ENCODE data around the gene ZBTB7C. TPM values are rescaled to one million over a fixed set of nuclear protein-coding genes. Genes with fewer than 3 reads are reported as not detected.

ZBTB7C gene
- total and polyA plus RNA-seq, 9 of the 15 experiments (the other 6 are each of a cell fraction or from before 2014, with no cell fraction given): not detected

DNA sequence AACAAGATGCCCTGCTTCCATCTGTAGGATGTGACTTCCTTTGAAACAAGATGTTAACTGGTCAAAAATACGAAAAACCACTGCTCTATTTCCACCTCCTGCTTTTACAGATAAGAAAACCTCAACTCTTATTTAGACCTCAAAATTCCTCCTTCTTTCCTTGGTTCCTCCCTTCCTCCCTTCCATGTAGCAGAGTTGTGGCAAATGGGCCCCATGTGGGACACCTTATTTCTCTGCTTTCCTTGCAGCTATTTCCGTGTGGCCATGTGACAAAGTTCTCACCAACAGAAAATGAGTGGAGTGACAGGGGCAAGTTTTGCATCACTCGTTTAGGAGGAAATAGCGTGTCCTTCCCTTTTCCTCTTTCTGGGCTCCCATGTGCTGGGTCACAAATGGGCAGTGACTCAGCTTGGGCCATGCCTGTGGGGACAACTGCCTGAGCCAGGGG lies 409.4 kb downstream of the ZBTB7C start (continued):
- TF ChIP-seq, protein P1, sequence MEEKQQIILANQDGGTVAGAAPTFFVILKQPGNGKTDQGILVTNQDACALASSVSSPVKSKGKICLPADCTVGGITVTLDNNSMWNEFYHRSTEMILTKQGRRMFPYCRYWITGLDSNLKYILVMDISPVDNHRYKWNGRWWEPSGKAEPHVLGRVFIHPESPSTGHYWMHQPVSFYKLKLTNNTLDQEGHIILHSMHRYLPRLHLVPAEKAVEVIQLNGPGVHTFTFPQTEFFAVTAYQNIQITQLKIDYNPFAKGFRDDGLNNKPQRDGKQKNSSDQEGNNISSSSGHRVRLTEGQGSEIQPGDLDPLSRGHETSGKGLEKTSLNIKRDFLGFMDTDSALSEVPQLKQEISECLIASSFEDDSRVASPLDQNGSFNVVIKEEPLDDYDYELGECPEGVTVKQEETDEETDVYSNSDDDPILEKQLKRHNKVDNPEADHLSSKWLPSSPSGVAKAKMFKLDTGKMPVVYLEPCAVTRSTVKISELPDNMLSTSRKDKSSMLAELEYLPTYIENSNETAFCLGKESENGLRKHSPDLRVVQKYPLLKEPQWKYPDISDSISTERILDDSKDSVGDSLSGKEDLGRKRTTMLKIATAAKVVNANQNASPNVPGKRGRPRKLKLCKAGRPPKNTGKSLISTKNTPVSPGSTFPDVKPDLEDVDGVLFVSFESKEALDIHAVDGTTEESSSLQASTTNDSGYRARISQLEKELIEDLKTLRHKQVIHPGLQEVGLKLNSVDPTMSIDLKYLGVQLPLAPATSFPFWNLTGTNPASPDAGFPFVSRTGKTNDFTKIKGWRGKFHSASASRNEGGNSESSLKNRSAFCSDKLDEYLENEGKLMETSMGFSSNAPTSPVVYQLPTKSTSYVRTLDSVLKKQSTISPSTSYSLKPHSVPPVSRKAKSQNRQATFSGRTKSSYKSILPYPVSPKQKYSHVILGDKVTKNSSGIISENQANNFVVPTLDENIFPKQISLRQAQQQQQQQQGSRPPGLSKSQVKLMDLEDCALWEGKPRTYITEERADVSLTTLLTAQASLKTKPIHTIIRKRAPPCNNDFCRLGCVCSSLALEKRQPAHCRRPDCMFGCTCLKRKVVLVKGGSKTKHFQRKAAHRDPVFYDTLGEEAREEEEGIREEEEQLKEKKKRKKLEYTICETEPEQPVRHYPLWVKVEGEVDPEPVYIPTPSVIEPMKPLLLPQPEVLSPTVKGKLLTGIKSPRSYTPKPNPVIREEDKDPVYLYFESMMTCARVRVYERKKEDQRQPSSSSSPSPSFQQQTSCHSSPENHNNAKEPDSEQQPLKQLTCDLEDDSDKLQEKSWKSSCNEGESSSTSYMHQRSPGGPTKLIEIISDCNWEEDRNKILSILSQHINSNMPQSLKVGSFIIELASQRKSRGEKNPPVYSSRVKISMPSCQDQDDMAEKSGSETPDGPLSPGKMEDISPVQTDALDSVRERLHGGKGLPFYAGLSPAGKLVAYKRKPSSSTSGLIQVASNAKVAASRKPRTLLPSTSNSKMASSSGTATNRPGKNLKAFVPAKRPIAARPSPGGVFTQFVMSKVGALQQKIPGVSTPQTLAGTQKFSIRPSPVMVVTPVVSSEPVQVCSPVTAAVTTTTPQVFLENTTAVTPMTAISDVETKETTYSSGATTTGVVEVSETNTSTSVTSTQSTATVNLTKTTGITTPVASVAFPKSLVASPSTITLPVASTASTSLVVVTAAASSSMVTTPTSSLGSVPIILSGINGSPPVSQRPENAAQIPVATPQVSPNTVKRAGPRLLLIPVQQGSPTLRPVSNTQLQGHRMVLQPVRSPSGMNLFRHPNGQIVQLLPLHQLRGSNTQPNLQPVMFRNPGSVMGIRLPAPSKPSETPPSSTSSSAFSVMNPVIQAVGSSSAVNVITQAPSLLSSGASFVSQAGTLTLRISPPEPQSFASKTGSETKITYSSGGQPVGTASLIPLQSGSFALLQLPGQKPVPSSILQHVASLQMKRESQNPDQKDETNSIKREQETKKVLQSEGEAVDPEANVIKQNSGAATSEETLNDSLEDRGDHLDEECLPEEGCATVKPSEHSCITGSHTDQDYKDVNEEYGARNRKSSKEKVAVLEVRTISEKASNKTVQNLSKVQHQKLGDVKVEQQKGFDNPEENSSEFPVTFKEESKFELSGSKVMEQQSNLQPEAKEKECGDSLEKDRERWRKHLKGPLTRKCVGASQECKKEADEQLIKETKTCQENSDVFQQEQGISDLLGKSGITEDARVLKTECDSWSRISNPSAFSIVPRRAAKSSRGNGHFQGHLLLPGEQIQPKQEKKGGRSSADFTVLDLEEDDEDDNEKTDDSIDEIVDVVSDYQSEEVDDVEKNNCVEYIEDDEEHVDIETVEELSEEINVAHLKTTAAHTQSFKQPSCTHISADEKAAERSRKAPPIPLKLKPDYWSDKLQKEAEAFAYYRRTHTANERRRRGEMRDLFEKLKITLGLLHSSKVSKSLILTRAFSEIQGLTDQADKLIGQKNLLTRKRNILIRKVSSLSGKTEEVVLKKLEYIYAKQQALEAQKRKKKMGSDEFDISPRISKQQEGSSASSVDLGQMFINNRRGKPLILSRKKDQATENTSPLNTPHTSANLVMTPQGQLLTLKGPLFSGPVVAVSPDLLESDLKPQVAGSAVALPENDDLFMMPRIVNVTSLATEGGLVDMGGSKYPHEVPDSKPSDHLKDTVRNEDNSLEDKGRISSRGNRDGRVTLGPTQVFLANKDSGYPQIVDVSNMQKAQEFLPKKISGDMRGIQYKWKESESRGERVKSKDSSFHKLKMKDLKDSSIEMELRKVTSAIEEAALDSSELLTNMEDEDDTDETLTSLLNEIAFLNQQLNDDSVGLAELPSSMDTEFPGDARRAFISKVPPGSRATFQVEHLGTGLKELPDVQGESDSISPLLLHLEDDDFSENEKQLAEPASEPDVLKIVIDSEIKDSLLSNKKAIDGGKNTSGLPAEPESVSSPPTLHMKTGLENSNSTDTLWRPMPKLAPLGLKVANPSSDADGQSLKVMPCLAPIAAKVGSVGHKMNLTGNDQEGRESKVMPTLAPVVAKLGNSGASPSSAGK (IDR thresholded peaks at IDR 0.05): peak; percentile 58
- TF ChIP-seq ATF7 (IDR thresholded peaks at IDR 0.05) (0 out of 2 replicates have a peak, but pooled peaks have one; percentile 18), ZNF134 (CRISPR knock-in tag; conservative IDR thresholded peaks at IDR 0.05) (no peak), SMARCB1 (IDR thresholded peaks at IDR 0.05; ENCODE audit: insufficient read length, low read depth) (no peak), NFIC (IDR thresholded peaks at IDR 0.05) (no peak), ZEB2 (IDR thresholded peaks at IDR 0.05) (no peak), ZNF354B (CRISPR knock-in tag; IDR thresholded peaks at IDR 0.05) (no peak), SRSF9 (IDR thresholded peaks at IDR 0.05; ENCODE audit: borderline replicate concordance, low read depth, low read length) (no peak), LARP7 (IDR thresholded peaks at IDR 0.05) (no peak), SMARCE1 (IDR thresholded peaks at IDR 0.05) (peak; percentile 39; the same call in 1 of the 2 replicates), TRIM24 (IDR thresholded peaks at IDR 0.05) (0 out of 4 replicates have a peak, but pooled peaks of 1 of the 2 experiments have one; percentile 25), CBFA2T3 (IDR thresholded peaks at IDR 0.05) (peak; percentile 62), ZNF77 (CRISPR knock-in tag; IDR thresholded peaks at IDR 0.05) (no peak), ZNF282 (CRISPR knock-in tag; IDR thresholded peaks at IDR 0.05) (no peak), MYC (IDR thresholded peaks at IDR 0.05; ENCODE audit: low read depth, low read length) (peak; percentile 53; the same call in 1 of the 2 replicates), MYC (CRISPR knock-in tag; IDR thresholded peaks at IDR 0.05; ENCODE audit: borderline replicate concordance, low read depth) (no peak), L3MBTL2 (IDR thresholded peaks at IDR 0.05) (peak; percentile 56)
- TF ChIP-seq, protein P2, sequence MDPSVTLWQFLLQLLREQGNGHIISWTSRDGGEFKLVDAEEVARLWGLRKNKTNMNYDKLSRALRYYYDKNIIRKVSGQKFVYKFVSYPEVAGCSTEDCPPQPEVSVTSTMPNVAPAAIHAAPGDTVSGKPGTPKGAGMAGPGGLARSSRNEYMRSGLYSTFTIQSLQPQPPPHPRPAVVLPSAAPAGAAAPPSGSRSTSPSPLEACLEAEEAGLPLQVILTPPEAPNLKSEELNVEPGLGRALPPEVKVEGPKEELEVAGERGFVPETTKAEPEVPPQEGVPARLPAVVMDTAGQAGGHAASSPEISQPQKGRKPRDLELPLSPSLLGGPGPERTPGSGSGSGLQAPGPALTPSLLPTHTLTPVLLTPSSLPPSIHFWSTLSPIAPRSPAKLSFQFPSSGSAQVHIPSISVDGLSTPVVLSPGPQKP (CRISPR knock-in tag; IDR thresholded peaks at IDR 0.05): no peak
- TF ChIP-seq, protein P3, sequence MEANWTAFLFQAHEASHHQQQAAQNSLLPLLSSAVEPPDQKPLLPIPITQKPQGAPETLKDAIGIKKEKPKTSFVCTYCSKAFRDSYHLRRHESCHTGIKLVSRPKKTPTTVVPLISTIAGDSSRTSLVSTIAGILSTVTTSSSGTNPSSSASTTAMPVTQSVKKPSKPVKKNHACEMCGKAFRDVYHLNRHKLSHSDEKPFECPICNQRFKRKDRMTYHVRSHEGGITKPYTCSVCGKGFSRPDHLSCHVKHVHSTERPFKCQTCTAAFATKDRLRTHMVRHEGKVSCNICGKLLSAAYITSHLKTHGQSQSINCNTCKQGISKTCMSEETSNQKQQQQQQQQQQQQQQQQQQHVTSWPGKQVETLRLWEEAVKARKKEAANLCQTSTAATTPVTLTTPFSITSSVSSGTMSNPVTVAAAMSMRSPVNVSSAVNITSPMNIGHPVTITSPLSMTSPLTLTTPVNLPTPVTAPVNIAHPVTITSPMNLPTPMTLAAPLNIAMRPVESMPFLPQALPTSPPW (CRISPR knock-in tag; IDR thresholded peaks at IDR 0.05): peak; percentile 44; the same call in 1 of the 2 replicates

All from K562 (cell line).